NCI-H2107 treated with DMSO at 0.1 percent for 48 hours (cell line): ENCODE results near the gene CCNB2.

Experiments
- DNase-seq: peaks from one replicate; lab custom pipeline; 2025; ENCODE audit not compliant: unreplicated experiment; lab: John Stamatoyannopoulos, UW

CCNB2 gene

GRCh38 chr15:59165726-59166125 lies 60.8 kb downstream of the CCNB2 start:
- no peak for DNase-seq

GRCh38 chr15:59166166-59166565 lies 61.2 kb downstream of the CCNB2 start:
- no peak for DNase-seq

- DNase-seq: no peak
Observed at GRCh38 chr15:59166601-59167265, 61.8 kb downstream of the CCNB2 start.

- no peak for DNase-seq
Observed at GRCh38 chr15:59168536-59168935, 63.6 kb downstream of the CCNB2 start.

- no peak for DNase-seq
Observed at GRCh38 chr15:59169251-59169708, 64.3 kb downstream of the CCNB2 start.

- DNase-seq: peak; percentile 31
Observed at GRCh38 chr15:59170295-59171066, 65.5 kb downstream of the CCNB2 start.

- no peak for DNase-seq
Observed at GRCh38 chr15:59171067-59171397, 66.1 kb downstream of the CCNB2 start.

GRCh38 chr15:59172289-59172901 lies 67.4 kb downstream of the CCNB2 start:
- DNase-seq: no peak

- no peak for DNase-seq
Observed at GRCh38 chr15:59173194-59173593, 68.2 kb downstream of the CCNB2 start.

GRCh38 chr15:59174151-59174834 lies 69.3 kb downstream of the CCNB2 start:
- no peak for DNase-seq
